Left colon (tissue), 2 donors: ENCODE results near the gene NEURL4. TPM values are rescaled to one million over a fixed set of nuclear protein-coding genes. Genes with fewer than 3 reads are reported as not detected.
A peak's percentile ranks its signal among the peaks of the same experiment; 100 is the strongest.
"Not testable (repeated sequence)": the region's sequence is repeated elsewhere in the genome, so short reads cannot be mapped to it uniquely, and the experiment has no call there.

Experiments
- ATAC-seq: fragments of 200-7000 bp; cut with Tn5 transposase; one replicate; pipeline ENCODE4 v1.9.1; 2020; ENCODE audit warnings: mild to moderate bottlenecking, moderate library complexity
- DNase-seq, 2 donors: peaks; one replicate each; pipeline ENCODE4 v3.0.0-alpha.2; 2020
- intact Hi-C, 2 donors: fragments of 100-400 bp; cut with DNase I in 1 of 2; cut with micrococcal nuclease in 1 of 2; formaldehyde crosslinking; loops; one replicate each; pipeline versions ENCODE4 v1.11.2 to v1.14.0; 2022; cut with DNase I, micrococcal nuclease
- long read RNA-seq: library from polyadenylated mRNA; unstranded; transcript quantifications from one replicate; pipeline ENCODE4 v2.0.0, GENCODE V29; 2021
- total RNA-seq, 2 donors: library from RNA; stranded (reverse); fragmentation: NEBNext Ultra II Directional; extraction: Animal tissue kit (Norgen Biotek cat#: 25700); gene quantifications; one replicate each; pipeline ENCODE4 v1.2.1, GENCODE V29; 2021
- donor health status: DM: no; HTN: no; CAD: no.
- donor health status: DM: yes; HTN: yes; CAD: no.

NEURL4 gene
- 10 to 100 TPM; 32.7 to 44.5 TPM for total RNA-seq
- long read RNA-seq, partial matches to known transcripts, result 15 of 20 reads
- long read RNA-seq, other reads (novel, unspliced or antisense), result 4 of 20 reads

DNA sequence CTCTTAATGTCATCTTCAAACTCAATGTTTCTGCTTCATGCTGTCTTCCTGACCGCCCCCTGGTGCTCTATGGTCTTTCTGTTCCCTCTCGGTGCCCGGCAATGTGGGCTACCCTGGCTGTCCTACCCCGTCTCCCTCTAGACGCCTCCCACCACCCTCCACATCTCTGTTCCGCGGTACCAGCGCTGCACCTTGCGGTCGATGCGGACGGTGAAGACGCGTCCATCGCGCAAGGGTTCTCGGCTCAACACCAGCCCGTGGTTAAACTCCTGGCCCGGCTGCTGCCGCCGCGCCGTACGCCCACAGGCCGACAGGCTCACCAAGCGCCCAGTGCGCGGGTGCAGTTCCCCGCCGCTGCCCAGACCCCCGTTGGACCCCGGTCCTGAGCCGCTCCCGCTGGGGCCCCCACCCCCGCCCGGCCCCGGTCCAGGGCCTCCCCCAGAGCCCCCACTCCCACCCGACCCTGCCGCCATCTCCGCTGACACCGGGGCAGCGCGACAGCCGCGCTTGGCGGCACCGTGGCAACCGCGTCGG is at the start of gene NEURL4:
NEURL4 (minus strand) TSS at position 496 of the 534 bp plus-strand sequence; CDS start at position 473, 23 bp downstream.
- peak; percentile 37 for ATAC-seq
- intact Hi-C loops, result no loop called here
- DNase-seq, result no peak

DNA sequence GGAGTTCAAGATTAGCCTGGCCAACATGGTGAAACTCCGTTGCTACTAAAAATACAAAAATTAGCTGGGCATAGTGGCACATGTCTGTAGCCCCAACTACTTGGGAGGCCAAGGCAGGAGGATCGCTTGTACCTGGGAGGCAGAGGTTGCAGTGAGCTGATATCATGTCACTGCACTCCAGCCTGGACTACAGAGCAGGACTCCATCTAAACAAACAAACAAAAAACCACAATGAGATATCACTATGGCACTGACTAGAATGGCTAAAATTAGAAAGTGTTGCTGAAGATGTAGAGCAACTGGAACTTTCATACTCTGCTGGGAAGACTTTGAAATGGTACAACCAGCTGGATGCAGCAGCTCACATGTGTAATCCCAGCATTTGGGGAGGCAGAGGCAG is 45.2 kb upstream of the NEURL4 start:
- DNase-seq (no peak), ATAC-seq (no peak)
- intact Hi-C loops, result no loop called here

DNA sequence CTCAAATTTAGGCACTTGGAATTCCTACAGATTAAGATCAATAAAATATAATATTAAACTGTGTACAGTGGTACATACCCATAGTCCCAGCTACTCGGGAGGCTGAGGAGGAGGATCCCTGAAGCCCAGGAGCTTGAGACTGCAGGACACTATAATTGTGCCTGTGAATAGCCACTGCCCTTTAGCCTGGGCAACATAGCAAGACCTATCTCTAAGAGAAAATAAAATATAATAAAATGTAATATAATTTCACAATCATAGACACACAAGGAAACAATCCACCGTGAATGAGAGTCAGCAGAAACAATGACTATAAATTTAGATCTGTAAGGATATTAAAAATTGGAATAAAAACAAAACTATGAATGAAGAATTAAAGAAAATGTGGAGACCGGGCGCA is 41.7 kb upstream of the NEURL4 start:
- intact Hi-C loops, result no loop called here
- DNase-seq, result no peak
- ATAC-seq, result peak; percentile 75

DNA sequence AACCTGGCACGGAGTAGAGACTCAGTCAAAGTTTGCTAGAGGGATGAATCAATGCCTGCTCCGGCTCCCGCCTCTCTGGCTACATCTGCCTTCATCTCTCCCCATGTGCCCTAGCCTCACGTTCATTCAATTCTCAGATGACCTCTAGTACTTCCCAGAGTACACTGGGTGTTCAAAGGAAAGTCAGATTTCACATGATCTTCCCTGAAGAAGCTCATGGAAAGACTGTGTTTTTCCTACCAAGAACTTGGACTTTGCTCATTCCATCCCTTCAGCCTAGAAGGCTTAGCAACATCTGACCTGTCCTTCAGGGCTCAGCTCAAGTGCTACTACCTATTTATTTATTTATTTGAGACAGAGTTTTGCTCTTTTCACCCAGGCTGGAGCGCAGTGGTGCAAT is 40.7 kb upstream of the NEURL4 start:
- no peak for ATAC-seq
- intact Hi-C loops, result no loop called here
- no peak for DNase-seq

DNA sequence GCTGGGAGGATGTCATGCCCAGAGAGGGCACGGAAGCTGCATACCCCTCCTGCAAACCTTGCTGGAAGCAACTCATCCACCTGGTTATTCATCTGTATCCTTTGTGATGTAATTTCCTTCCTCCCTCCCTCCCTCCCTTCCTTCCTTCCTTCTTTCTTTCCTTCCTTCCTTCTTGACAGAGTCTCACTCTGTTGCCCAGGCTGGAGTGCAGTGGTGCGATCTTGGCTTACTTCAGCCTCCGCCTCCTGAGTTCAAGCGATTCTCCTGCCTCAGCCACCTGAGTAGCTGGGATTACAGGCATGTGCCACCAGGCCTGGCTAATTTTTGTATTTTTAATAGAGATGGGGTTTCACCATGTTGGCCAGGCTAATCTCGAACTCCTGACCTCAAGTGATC is 39.5 kb upstream of the NEURL4 start:
- DNase-seq, ATAC-seq, intact Hi-C loops: not testable (repeated sequence)

DNA sequence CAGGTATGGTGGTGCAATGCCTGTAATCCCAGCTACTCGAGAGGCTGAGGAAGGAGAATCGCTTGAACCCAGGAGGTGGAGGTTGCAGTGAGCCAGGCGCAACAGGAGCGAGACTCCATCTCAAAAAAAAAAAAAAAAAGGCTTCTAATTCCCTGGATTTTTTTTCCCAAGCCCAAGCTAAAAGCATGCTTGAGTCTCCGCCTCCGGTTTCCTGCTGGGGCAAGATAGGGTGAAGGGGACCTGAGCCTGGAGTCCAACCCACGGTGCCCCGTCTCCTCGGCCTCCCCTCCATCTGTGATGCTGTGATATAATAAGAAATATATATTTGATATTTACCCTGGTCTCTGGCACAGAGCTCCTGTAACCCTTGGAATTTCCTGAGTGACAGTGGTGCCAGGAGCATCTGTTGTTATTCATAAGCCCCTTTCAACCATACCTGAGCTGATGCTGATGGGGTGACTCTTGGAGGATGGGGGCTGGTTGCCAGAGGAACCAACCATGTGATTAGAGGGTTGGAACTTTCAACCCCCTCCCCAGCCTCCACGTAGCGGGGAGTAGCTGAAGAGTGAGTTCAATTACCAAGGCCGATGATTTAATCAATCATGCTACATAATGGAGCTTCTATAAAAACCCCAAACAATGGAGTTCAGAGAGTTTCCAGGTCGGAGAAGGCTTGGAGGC is 38.9 kb upstream of the NEURL4 start:
- DNase-seq, result no peak
- no peak for ATAC-seq
- intact Hi-C loops, result no loop called here

DNA sequence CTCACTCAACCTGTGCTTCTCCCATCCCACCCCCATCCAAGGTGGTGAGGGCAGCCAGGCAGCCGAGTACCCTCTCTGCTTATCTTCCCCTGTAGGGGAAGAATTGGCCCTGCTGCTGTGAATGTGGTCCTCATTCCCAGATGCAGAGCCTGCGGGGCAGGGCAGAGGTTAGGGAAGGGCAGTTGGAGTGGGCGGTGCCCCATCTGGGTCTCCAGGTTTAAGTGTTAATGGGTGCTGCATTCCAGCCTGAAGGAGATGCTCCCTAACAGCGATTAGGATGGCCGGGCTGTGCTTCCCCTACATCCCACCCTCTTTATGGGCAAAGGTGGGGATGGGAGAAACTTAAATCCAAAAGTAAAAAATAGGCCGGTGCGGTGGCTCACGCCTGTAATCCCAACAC is 37.9 kb upstream of the NEURL4 start:
- no peak for ATAC-seq

DNA sequence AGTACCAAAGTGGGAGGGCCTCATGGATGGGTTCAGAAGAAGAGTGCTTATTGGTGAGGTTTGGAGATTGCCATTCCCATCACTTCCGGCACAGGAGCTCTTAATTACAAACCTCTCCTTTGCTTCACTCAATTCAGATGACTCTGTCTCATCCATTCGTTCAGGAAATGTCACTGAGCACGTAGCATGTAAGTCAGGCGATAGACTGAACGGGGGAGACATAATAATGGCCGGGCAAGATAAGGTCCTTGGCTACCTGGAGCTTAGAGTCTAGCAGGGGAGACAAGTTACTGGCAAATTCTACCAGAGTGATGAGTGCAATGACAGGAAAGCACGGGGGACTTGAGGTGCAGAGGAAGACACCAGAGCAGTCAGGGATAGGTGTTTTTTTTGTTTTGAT is 36.8 kb upstream of the NEURL4 start:
- DNase-seq, intact Hi-C loops, ATAC-seq: not testable (repeated sequence)

More for the DNA sequence above, 37.9 kb upstream of the NEURL4 start:
- no peak for DNase-seq
- intact Hi-C loops, result no loop called here

DNA sequence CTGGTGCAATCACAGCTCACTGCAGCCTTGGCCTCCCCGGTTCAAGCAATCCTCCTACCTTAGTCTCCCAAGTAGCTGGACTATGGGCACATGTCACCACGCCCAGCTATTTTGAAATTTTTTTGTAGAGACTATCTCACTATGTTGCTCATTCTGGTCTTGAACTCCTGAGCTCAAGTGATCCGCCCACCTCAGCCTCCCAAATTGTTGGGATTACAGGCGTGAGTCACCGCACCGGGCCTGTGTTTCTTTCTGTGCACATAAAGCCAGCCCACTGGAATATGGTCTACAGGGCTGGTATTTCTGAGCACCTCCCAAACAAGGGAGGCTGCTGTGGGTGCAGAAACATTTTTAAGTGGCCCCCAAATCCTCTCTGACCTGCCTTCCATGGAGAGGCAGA is 34.2 kb upstream of the NEURL4 start:
- DNase-seq (no peak), ATAC-seq (no peak)
- intact Hi-C loops, result no loop called here

DNA sequence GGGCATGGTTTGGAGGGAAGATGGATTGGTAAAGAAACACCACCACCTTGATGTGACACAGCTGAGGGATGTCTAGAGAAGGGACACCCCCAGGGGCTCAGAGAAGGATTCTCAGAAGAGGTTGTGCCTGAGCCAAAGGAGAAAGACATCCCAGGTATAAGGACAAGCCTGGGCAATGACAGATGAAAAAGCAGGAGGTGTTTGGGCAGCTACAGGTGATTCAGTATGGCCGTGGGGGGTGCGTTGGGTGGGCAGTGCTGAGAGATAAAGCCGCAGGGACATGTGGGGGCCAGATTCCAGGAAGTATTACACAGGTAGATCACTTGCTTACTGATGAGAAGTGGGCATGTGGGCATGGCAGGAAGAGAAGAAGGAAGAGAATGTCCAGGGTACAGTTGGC is 32.8 kb upstream of the NEURL4 start:
- intact Hi-C loops, result no loop called here
- ATAC-seq (no peak), DNase-seq (no peak)

DNA sequence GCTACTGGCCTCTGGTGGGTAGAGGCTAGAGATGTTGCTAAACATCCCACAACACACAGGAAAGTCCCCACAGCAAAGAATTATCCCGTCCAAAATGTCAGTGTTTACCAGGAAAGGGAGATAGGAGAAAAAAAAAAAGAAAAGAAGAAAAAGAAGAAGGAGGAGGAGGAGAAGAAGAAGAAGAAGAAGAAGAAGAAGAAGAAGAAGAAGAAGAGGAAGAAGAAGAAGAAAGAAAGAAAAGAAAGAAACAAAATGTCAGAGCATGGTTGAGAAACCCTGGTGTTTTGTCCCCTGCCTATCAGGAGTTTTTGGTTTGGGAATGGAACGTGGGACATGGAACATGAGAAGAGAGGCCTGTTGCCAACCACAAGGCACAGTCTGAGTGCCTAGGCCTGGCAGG is 28.2 kb upstream of the NEURL4 start:
- ATAC-seq (no peak), DNase-seq (no peak)
- intact Hi-C loops, result loop anchor here (10.0 kb wide), 2 partner anchors 77 to 217 kb away; partner anchors contain the start of genes CD68 (in 1 of the 2), FGF11 (in 1 of the 2) and TMEM102 (in 1 of the 2)

DNA sequence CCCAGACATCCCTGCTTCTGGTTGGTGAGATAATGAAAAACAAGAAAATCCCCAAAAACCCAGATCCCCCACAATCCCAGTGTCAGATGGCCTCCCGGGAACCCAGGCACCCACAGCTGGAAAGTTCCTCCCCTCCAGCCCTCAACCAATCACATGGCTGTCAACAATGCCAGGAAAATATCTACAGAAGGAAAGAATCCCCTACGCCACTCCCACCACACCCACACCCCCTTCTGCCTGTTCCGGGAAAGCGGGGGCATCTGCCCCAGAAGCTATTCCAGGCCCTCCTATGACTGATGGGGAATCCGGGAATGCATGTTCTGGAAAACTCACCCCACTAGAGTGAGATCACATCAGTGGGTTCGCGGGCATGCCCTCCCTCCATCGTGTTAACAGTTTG is 27.6 kb upstream of the NEURL4 start:
- intact Hi-C loops, result loop anchor here (10.0 kb wide), 2 partner anchors 78 to 218 kb away; partner anchors contain the start of genes CD68 (in 1 of the 2), FGF11 (in 1 of the 2) and TMEM102 (in 1 of the 2)
- no peak for ATAC-seq
- no peak for DNase-seq

DNA sequence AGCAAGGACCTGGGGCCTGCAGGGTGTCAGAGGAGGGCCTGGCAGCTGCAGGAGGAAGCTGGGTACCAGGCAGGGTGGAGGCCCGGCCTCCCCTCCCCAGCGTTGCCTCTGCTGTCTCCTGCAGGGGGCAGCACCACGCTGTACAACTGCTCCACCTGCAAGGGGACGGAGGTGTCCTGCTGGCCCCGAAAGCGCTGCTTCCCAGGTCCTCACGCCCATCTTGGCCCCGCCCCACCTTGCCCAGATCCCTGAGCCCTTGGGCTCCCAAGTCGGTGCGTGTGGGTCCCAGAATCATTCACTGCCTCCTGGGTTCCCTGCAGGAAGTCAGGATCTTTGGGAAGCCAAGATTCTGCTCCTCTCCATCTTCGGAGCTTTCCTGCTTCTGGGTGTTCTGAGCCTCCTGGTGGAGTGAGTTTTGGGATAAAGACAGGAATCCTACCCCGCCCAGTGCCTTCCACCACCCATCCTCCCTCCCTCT is 27.0 kb upstream of the NEURL4 start:
- intact Hi-C loops, result loop anchor here (10.0 kb wide), 2 partner anchors 79 to 219 kb away; partner anchors contain the start of genes CD68 (in 1 of the 2), FGF11 (in 1 of the 2) and TMEM102 (in 1 of the 2)
- ATAC-seq (peak; percentile 53), DNase-seq (peak; percentile 83 to 90)

DNA sequence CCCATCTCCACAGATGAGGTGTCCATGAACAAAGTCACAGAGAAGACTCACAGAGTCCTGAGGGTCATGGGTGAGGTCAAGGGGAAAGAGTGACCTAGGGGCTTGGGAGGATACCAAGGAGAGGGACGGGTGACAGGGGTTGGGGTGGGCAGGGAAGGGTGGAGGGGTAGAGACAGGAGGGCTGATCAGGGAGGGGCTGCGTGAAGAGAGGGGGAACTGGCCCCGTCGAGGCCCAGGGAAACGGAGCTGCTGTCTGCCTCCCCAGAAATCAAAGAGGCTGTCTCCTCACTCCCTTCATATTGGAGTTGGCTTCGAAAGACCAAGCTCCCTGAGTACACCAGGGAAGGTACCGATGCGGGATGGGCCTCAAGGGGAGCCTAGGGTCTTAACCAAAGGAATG is 26.4 kb upstream of the NEURL4 start:
- intact Hi-C loops, result loop anchor here (10.0 kb wide), 2 partner anchors 79 to 219 kb away; partner anchors contain the start of genes CD68 (in 1 of the 2), FGF11 (in 1 of the 2) and TMEM102 (in 1 of the 2)
- ATAC-seq (no peak), DNase-seq (no peak)

DNA sequence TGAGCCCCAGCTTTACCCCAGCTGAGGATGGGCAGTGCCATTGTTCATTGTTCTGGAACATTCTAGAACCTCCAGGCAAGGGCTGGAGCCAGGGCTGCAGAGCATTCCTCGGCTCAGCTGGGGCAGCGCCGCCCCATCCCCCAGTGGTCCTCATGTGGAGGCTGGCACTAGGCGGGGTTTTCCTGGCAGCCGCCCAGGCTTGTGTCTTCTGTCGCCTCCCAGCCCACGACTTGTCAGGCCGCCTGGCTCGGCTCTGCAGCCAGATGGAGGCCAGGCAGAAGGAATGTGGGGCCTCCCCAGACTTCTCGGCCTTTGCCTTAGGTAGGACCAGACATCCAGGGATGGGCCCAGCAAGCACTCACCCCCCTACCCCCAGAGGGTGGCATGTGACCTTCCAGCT is 25.9 kb upstream of the NEURL4 start, which contains the start of gene TMEM95:
TMEM95 (plus strand) TSS at position 104 of the 400 bp plus-strand sequence; CDS start at position 153, 49 bp downstream.
- intact Hi-C loops, result loop anchor here (10.0 kb wide), 2 partner anchors 80 to 220 kb away; partner anchors contain the start of genes CD68 (in 1 of the 2), FGF11 (in 1 of the 2) and TMEM102 (in 1 of the 2)
- no peak for ATAC-seq
- no peak for DNase-seq

DNA sequence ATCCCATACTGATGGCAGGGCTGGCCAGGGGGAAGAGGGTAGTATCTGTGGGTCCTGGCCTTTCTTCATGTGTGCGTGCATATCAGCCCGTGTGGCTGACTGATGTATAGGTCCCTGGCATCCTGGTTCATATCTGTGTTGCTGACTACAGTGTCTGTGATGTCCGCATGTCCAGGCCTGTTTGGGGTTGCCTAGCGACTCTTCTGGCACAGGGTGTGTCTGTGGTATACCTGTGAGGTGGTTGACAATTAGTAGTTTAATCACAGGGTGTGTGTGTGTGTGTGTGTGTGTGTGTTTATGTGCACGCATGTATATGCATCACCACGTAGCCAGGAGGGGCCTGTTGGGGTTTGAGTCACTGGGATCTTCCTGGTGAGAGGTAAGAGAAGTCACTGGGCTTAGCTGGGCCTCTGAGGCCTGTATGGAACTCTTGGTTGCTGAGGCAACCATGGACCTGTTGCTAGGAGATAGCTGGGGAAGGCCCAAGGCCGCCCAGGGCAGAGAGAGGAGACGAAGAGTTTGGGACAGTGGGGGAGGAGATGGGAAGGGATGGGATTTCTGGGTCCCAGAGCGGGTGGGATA is 25.2 kb upstream of the NEURL4 start:
- ATAC-seq, result no peak
- intact Hi-C loops, result loop anchor here (10.0 kb wide), 2 partner anchors 80 to 220 kb away; partner anchors contain the start of genes CD68 (in 1 of the 2), FGF11 (in 1 of the 2) and TMEM102 (in 1 of the 2)

DNA sequence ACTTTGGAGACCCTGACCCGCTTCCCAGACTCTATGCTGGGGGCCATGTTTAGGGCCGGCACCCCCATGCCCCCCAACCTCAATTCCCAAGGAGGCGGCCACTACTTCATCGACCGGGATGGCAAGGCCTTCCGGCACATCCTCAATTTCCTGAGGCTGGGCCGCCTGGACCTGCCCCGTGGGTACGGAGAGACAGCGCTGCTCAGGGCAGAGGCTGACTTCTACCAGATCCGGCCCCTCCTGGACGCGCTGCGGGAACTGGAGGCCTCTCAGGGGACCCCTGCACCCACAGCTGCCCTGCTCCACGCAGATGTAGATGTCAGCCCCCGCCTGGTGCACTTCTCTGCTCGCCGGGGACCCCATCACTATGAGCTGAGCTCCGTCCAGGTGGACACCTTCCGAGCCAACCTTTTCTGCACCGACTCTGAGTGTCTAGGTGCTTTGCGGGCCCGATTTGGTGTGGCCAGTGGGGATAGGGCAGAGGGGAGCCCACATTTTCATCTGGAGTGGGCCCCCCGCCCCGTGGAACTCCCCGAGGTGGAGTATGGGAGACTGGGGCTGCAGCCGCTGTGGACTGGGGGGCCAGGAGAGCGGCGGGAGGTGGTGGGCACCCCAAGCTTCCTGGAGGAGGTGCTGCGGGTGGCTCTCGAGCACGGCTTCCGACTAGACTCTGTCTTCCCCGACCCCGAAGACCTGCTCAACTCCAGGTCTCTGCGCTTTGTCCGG is 23.9 kb upstream of the NEURL4 start:
- intact Hi-C loops, result loop anchor here (10.0 kb wide), 2 partner anchors 82 to 222 kb away; partner anchors contain the start of genes CD68 (in 1 of the 2), FGF11 (in 1 of the 2) and TMEM102 (in 1 of the 2)

More for the DNA sequence above, 25.2 kb upstream of the NEURL4 start:
- DNase-seq, result no peak

DNA sequence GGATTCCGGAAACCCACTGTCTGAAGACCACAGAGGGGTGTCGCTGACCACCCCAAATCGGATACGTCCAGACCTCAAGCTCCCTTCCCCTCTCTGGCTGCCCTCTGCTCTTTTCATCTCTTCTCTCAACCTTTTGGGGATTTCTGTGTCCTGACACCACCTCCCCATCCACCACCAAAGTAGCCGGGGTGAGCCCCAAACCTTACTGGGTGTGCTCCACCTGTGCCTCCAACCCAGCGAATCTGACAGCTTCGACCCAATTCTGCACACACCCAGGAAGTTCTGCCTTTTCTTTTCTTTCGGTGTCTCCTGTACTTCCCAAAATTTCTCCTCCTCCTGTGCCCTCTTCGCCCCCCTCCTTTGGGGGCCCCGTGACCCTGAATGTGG is 23.4 kb upstream of the NEURL4 start:
- intact Hi-C loops, result loop anchor here (10.0 kb wide), 2 partner anchors 82 to 222 kb away; partner anchors contain the start of genes CD68 (in 1 of the 2), FGF11 (in 1 of the 2) and TMEM102 (in 1 of the 2)
- ATAC-seq, result no peak
- no peak for DNase-seq

More for the DNA sequence above, 23.9 kb upstream of the NEURL4 start:
- DNase-seq, result no peak
- ATAC-seq, result no peak
